ENCODE data around the gene DDX54. TPM values are rescaled to one million over a fixed set of nuclear protein-coding genes. Genes with fewer than 3 reads are reported as not detected.

Gene DDX54
- total RNA-seq, 5 donors from 2014 or later (not counting 1 experiment from before 2014, with no cell fraction given): 86.1 to 100.0 (median 88.0) TPM

GRCh38 chr12:113112043-113112899 is 73.0 kb downstream of the DDX54 start:
- Mint-ChIP-seq H3K4me1 (peaks cover 10 to 15% (median 10%) of the 10 kb centered on the region in 3 donors), H3K9me3 (no peaks in the 10 kb centered on the region), H3K36me3 (no peaks in the 10 kb centered on the region), H3K27ac (no peak overlapping the region), H3K27me3 (no peaks in the 10 kb centered on the region), H3K4me3 (no peak overlapping the region)
- no peak for ATAC-seq (replicated peaks in 1 of 4)
- 90% methylated on average over 35 of the region's 39 CpGs for WGBS (ENCODE audit: insufficient coverage)
- Histone ChIP-seq H3K36me3 (ENCODE audit: control insufficient read depth in 2 of 2, extremely low read depth in 1 of 2, insufficient read depth in 1 of 2, low read length in 1 of 2) (no peaks in the 10 kb centered on the region), H3K4me1 (ENCODE audit: control insufficient read depth in 1 of 2, extremely low read depth in 1 of 2, insufficient read depth in 2 of 2, low read length in 2 of 2) (peaks cover 0 to 10% of the 10 kb centered on the region in 2 experiments), H3K9me3 (no peaks in the 10 kb centered on the region), H3K4me3 (ENCODE audit: control insufficient read depth in 1 of 2, extremely low read depth in 1 of 2, low read length in 1 of 2) (no peak overlapping the region), H3K27me3 (replicated peaks in 1 of 2; ENCODE audit: control insufficient read depth in 2 of 2, extremely low read depth in 1 of 2, insufficient read depth in 2 of 2, low read length in 1 of 2) (peaks cover 0 to 7% of the 10 kb centered on the region in 2 experiments), H3K27ac (ENCODE audit: low read length) (no peak overlapping the region)
- ChIA-PET CTCF (interaction anchor here in 1 of 2 donors (0.8 kb wide), 1 partner anchor 14 kb away, joined by 3 read pairs; no protein-coding TSS in a partner anchor), POLR2A (no interaction called here)
- no peak for DNase-seq

DNA sequence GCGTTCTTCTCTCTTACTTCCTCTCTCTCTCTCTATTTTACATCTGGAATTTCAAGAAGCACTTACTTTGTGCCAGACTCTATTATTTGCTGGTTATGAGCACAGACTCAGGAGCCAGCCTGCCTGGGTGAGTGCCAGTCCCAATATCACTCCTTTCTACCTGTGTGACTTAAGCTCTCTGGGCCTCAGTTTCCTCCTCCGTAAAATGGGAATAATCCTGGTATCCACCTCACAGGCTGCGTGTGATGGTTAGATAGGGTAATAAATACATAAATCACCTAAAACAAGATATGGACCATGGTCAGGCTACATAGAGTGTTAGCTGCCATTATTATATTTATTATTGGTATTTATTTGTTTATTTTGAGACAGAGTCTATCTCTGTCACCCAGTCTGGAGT is 74.0 kb downstream of the DDX54 start:
- CTCF ChIA-PET: interaction anchor here in 1 of 2 donors (0.8 to 0.9 kb wide), 2 partner anchors 13 to 63 kb away, joined by 3 read pairs; no protein-coding TSS in a partner anchor
- POLR2A ChIA-PET: no interaction called here
- no peaks in the 10 kb centered on the region for H3K9me3 Mint-ChIP-seq

DNA sequence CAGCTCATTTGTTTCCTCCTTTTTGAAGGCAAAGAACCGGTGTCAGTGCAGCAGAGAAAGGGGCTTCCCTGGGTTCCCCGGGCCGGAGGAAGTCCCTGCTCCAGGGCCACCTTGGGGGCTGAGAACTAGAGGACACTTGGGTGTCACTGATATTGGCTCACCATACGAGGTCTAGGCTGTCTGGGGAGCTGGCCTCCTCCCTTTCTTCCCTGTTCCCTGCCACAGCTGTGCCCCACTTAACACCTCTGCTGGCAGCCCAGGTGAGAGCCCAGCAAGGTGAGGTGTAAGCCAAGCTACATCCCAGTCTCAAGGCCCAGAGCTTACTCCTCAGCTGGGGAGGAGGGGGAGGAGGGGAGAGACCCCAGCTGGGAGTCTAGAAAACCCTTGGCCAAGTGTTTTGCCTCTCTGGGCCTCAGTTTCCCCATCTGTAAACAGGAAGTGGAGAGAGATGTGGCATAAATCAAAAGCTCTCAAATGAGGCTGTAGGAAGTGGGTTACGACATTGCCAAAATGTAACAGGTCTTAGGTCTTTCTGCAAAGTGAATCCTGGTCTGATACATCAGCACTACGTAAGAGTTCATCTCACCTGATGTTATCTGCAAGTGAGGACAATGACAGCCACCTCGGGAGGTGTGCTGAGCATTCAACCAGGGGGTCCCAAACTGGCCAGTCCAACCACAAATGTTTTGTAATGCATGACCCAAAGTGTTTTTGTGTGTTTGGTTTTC is 75.2 kb downstream of the DDX54 start:
- Histone ChIP-seq H3K4me1 (ENCODE audit: control insufficient read depth in 1 of 2, extremely low read depth in 1 of 2, insufficient read depth in 2 of 2, low read length in 2 of 2) (peaks cover 0 to 10% of the 10 kb centered on the region in 2 experiments), H3K4me3 (ENCODE audit: control insufficient read depth in 1 of 2, extremely low read depth in 1 of 2, low read length in 1 of 2) (no peak overlapping the region), H3K9me3 (no peaks in the 10 kb centered on the region), H3K27me3 (replicated peaks in 1 of 2; ENCODE audit: control insufficient read depth in 2 of 2, extremely low read depth in 1 of 2, insufficient read depth in 2 of 2, low read length in 1 of 2) (peaks cover 0 to 7% of the 10 kb centered on the region in 2 experiments), H3K27ac (ENCODE audit: low read length) (peak overlapping the region; percentile 48), H3K36me3 (ENCODE audit: control insufficient read depth in 2 of 2, extremely low read depth in 1 of 2, insufficient read depth in 1 of 2, low read length in 1 of 2) (no peaks in the 10 kb centered on the region)
- Mint-ChIP-seq H3K36me3 (no peaks in the 10 kb centered on the region), H3K27me3 (no peaks in the 10 kb centered on the region), H3K27ac (peak overlapping the region in 1 of 2 donors; percentile 55), H3K4me3 (no peak overlapping the region), H3K4me1 (peaks cover 10 to 15% (median 12%) of the 10 kb centered on the region in 3 donors), H3K9me3 (no peaks in the 10 kb centered on the region)
- DNase-seq (peak in 5 of 35 experiments; percentile 4 to 33 (median 22)), ATAC-seq (replicated peaks in 1 of 4) (peak in 3 of 4 experiments; percentile 35 to 66 (median 36))
- ChIA-PET POLR2A (no interaction called here), CTCF (interaction anchor here in 1 of 2 donors (0.6 to 0.9 kb wide), 3 partner anchors 12 to 118 kb away, joined by 3 to 6 read pairs (median 3); no protein-coding TSS in a partner anchor)
- WGBS (ENCODE audit: insufficient coverage): 36% methylated on average over 5 of the region's 7 CpGs

More for the DNA sequence above, 74.0 kb downstream of the DDX54 start:
- peaks cover 0 to 10% of the 10 kb centered on the region in 2 experiments for H3K4me1 ChIP-seq (ENCODE audit: control insufficient read depth in 1 of 2, extremely low read depth in 1 of 2, insufficient read depth in 2 of 2, low read length in 2 of 2)
- no peak overlapping the region for H3K27ac ChIP-seq (ENCODE audit: low read length)
- H3K36me3 ChIP-seq (ENCODE audit: control insufficient read depth in 2 of 2, extremely low read depth in 1 of 2, insufficient read depth in 1 of 2, low read length in 1 of 2): no peaks in the 10 kb centered on the region
- no peak for DNase-seq
- H3K27me3 ChIP-seq (replicated peaks in 1 of 2; ENCODE audit: control insufficient read depth in 2 of 2, extremely low read depth in 1 of 2, insufficient read depth in 2 of 2, low read length in 1 of 2): peaks cover 0 to 7% of the 10 kb centered on the region in 2 experiments
- H3K9me3 ChIP-seq: no peaks in the 10 kb centered on the region
- H3K27me3 Mint-ChIP-seq: no peaks in the 10 kb centered on the region
- H3K36me3 Mint-ChIP-seq: no peaks in the 10 kb centered on the region
- no peak for ATAC-seq (replicated peaks in 1 of 4)
- H3K4me3 Mint-ChIP-seq: no peak overlapping the region
- H3K27ac Mint-ChIP-seq: no peak overlapping the region
- H3K4me3 ChIP-seq (ENCODE audit: control insufficient read depth in 1 of 2, extremely low read depth in 1 of 2, low read length in 1 of 2): no peak overlapping the region
- H3K4me1 Mint-ChIP-seq: peaks cover 10 to 15% (median 10%) of the 10 kb centered on the region in 3 donors
- WGBS (ENCODE audit: insufficient coverage): 88% methylated on average over 1 of the region's 3 CpGs

GRCh38 chr12:113109360-113109759 is 75.9 kb downstream of the DDX54 start:
- H3K4me3 ChIP-seq (ENCODE audit: control insufficient read depth in 1 of 2, extremely low read depth in 1 of 2, low read length in 1 of 2): no peak overlapping the region
- Mint-ChIP-seq H3K9me3 (no peaks in the 10 kb centered on the region), H3K27me3 (no peaks in the 10 kb centered on the region), H3K27ac (no peak overlapping the region), H3K36me3 (no peaks in the 10 kb centered on the region), H3K4me3 (no peak overlapping the region), H3K4me1 (peaks cover 12 to 20% (median 14%) of the 10 kb centered on the region in 3 donors)
- DNase-seq (no peak), ATAC-seq (replicated peaks in 1 of 4) (no peak)
- H3K27me3 ChIP-seq (replicated peaks in 1 of 2; ENCODE audit: control insufficient read depth in 2 of 2, extremely low read depth in 1 of 2, insufficient read depth in 2 of 2, low read length in 1 of 2): peaks cover 0 to 7% of the 10 kb centered on the region in 2 experiments
- H3K27ac ChIP-seq (ENCODE audit: low read length): peak overlapping the region; percentile 48
- no peaks in the 10 kb centered on the region for H3K36me3 ChIP-seq (ENCODE audit: control insufficient read depth in 2 of 2, extremely low read depth in 1 of 2, insufficient read depth in 1 of 2, low read length in 1 of 2)
- 80% methylated on average over 5 of the region's 5 CpGs for WGBS (ENCODE audit: insufficient coverage)
- H3K9me3 ChIP-seq: no peaks in the 10 kb centered on the region
- ChIA-PET CTCF (no interaction called here), POLR2A (no interaction called here)
- H3K4me1 ChIP-seq (ENCODE audit: control insufficient read depth in 1 of 2, extremely low read depth in 1 of 2, insufficient read depth in 2 of 2, low read length in 2 of 2): peaks cover 0 to 11% of the 10 kb centered on the region in 2 experiments

GRCh38 chr12:113108308-113108707 is 77.0 kb downstream of the DDX54 start:
- Histone ChIP-seq H3K27ac (ENCODE audit: low read length) (no peak overlapping the region), H3K4me3 (ENCODE audit: control insufficient read depth in 1 of 2, extremely low read depth in 1 of 2, low read length in 1 of 2) (no peak overlapping the region), H3K27me3 (replicated peaks in 1 of 2; ENCODE audit: control insufficient read depth in 2 of 2, extremely low read depth in 1 of 2, insufficient read depth in 2 of 2, low read length in 1 of 2) (peaks cover 0 to 6% of the 10 kb centered on the region in 2 experiments), H3K4me1 (ENCODE audit: control insufficient read depth in 1 of 2, extremely low read depth in 1 of 2, insufficient read depth in 2 of 2, low read length in 2 of 2) (peaks cover 0 to 21% of the 10 kb centered on the region in 2 experiments), H3K36me3 (ENCODE audit: control insufficient read depth in 2 of 2, extremely low read depth in 1 of 2, insufficient read depth in 1 of 2, low read length in 1 of 2) (no peaks in the 10 kb centered on the region), H3K9me3 (no peaks in the 10 kb centered on the region)
- Mint-ChIP-seq H3K36me3 (no peaks in the 10 kb centered on the region), H3K4me1 (peaks cover 17 to 28% (median 20%) of the 10 kb centered on the region in 3 donors), H3K9me3 (no peaks in the 10 kb centered on the region), H3K27ac (no peak overlapping the region), H3K4me3 (no peak overlapping the region), H3K27me3 (no peaks in the 10 kb centered on the region)
- WGBS (ENCODE audit: insufficient coverage): 100% methylated on average over 1 of the region's 4 CpGs
- ATAC-seq (replicated peaks in 1 of 4): no peak
- CTCF ChIA-PET: no interaction called here
- no peak for DNase-seq
- POLR2A ChIA-PET: no interaction called here
